ENCODE data around the gene PTAFR.
A peak's percentile ranks its signal among the peaks of the same experiment; 100 is the strongest.

The PTAFR gene

DNA sequence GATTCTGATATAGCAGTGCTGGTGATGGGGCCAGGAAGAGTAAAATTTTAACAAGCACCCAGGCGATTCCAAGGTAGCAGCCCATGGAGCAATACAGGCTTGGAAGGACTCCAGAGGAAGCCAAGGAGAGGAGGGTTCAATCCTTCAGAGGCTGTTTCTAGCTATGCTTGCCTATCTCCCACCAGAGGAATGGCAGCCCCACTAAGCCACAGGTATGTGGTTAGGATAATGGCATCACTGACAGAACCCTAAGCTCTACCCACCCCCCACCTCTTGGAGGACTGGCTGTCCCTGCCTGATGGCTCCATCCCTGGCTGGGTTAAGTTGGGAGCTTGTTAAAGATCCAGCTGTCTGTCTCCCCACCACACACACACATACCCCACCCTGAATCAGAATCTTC lies 19.3 kb upstream of the PTAFR start:
- Histone ChIP-seq H3K9me3 (ENCODE audit: control insufficient read depth, insufficient read depth, low read depth, low read length) (no peaks in the 10 kb centered on the region), H3K27ac (ENCODE audit: extremely low read depth, low read depth, low read length) (no peak overlapping the region), H3K4me1 (ENCODE audit: control insufficient read depth, insufficient read depth, low read length) (peaks cover 7% of the 10 kb centered on the region; the same call in 1 of the 2 replicates), H3K4me3 (ENCODE audit: low read depth, low read length) (no peak overlapping the region), H3K36me3 (ENCODE audit: control insufficient read depth in 2 of 2, insufficient read depth in 1 of 2, low read length in 2 of 2) (peaks cover 18 to 39% of the 10 kb centered on the region in 2 experiments)
- CTCF ChIA-PET, result interaction anchor here (0.6 to 3.6 kb wide), 5 partner anchors 10 to 844 kb away, joined by 3 to 18 read pairs (median 4); partner anchors contain the start of gene PTAFR
- peak; percentile 35; the same call in 1 of the 2 replicates for TF ChIP-seq SCRT2 (tag by site-specific recombination; IDR thresholded peaks at IDR 0.05)
- no peak for TF ChIP-seq ZNF747 (tag by site-specific recombination; IDR thresholded peaks at IDR 0.05)
- POLR2A ChIA-PET, result no interaction called here

DNA sequence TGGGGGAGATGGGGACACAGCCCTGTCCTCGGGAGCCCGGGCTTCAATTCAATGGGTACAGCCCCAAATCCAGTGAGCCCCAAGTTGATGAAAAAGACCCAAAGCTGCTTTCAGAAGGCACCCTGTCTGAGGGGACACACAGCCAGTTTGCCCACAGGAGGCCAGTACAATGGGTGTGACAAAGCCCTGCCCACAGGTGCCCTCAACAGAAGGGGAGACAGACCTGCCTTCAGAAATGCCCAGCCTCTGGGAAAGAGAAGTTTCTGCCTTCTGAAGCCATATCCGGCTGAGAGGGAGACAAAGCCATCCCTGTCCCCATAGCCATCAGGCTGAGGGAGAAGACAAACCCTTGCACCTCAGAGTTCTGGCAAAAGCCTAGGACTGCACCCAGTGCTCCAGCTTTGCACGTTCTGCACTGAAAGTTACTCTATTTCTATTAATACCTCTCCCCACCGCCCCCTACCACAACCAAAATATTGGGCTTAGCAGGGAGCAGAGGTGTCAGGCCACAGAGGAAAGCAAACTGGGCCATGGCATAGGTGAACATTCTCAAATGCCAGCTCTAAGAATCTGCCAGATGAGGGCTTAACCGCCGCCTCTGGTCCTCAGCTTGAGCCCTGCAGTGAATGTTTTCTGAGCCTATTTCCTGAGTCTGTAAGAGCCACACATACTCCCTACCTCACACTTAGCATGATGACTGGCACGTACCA lies 18.0 kb upstream of the PTAFR start:
- TF ChIP-seq ZNF121 (tag by site-specific recombination; IDR thresholded peaks at IDR 0.05) (no peak), ZNF366 (tag by site-specific recombination; conservative IDR thresholded peaks at IDR 0.05) (no peak), ZNF571 (tag by site-specific recombination; IDR thresholded peaks at IDR 0.05) (no peak)
- TF ChIP-seq, protein P1, sequence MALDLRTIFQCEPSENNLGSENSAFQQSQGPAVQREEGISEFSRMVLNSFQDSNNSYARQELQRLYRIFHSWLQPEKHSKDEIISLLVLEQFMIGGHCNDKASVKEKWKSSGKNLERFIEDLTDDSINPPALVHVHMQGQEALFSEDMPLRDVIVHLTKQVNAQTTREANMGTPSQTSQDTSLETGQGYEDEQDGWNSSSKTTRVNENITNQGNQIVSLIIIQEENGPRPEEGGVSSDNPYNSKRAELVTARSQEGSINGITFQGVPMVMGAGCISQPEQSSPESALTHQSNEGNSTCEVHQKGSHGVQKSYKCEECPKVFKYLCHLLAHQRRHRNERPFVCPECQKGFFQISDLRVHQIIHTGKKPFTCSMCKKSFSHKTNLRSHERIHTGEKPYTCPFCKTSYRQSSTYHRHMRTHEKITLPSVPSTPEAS (tag by site-specific recombination; IDR thresholded peaks at IDR 0.05), result no peak
- CTCF ChIA-PET, result interaction anchor here (0.7 to 3.6 kb wide), 3 partner anchors 14 to 103 kb away, joined by 3 to 18 read pairs (median 15); no protein-coding TSS in a partner anchor
- H3K27ac ChIP-seq (ENCODE audit: extremely low read depth, low read depth, low read length), result no peak overlapping the region

DNA sequence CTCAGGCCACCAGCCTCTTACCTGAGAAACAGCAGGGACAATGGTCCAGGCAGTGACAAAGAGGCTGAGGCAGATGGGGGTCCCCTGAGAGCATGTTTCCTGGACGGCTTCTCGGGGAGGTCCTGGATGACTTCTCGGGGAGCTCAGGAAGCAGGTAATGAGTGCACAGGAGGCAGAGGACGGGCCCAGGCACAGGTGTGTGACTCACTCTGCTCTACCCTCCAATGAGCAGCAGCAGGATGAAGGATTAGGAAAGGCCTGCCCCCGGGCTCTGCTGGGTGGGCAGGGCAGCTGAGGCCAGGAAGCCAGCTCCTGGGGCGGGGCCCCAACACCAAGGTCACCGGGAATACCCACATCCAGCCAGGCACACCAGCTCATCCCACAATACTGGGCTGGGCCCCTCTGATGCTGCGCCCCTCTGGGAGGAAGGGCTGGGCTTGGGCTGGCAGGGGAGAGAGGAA lies 17.2 kb upstream of the PTAFR start:
- peaks cover 7% of the 10 kb centered on the region; the same call in 1 of the 2 replicates for H3K4me1 ChIP-seq (ENCODE audit: control insufficient read depth, insufficient read depth, low read length)
- POLR2A ChIA-PET, result interaction anchor here (0.6 to 0.7 kb wide), 2 partner anchors 10 to 33 kb away, joined by 3 read pairs; no protein-coding TSS in a partner anchor
- CTCF ChIA-PET, result interaction anchor here (0.7 kb wide), 2 partner anchors 72 to 102 kb away, joined by 3 to 4 read pairs; no protein-coding TSS in a partner anchor
- peaks cover 5 to 18% of the 10 kb centered on the region in 2 experiments; a peak in 2 of 3 replicates for H3K36me3 ChIP-seq (ENCODE audit: control insufficient read depth in 2 of 2, insufficient read depth in 1 of 2, low read length in 2 of 2)
- no peaks in the 10 kb centered on the region for H3K9me3 ChIP-seq (ENCODE audit: control insufficient read depth, insufficient read depth, low read depth, low read length)
- no peak overlapping the region for H3K27ac ChIP-seq (ENCODE audit: extremely low read depth, low read depth, low read length)
- no peak overlapping the region for H3K4me3 ChIP-seq (ENCODE audit: low read depth, low read length)
- TF ChIP-seq YY2 (tag by site-specific recombination; IDR thresholded peaks at IDR 0.05), result no peak
- 0 out of 2 replicates have a peak, but pooled peaks have one; percentile 14 for TF ChIP-seq SP2 (tag by site-specific recombination; IDR thresholded peaks at IDR 0.05)
- peak; percentile 77 for TF ChIP-seq ZBTB20 (tag by site-specific recombination; IDR thresholded peaks at IDR 0.05)
- peak; percentile 35; the same call in 1 of the 2 replicates for TF ChIP-seq SP3 (tag by site-specific recombination; IDR thresholded peaks at IDR 0.05)

More for the DNA sequence above, 18.0 kb upstream of the PTAFR start:
- peaks cover 7% of the 10 kb centered on the region; the same call in 1 of the 2 replicates for H3K4me1 ChIP-seq (ENCODE audit: control insufficient read depth, insufficient read depth, low read length)
- no peaks in the 10 kb centered on the region for H3K9me3 ChIP-seq (ENCODE audit: control insufficient read depth, insufficient read depth, low read depth, low read length)
- H3K4me3 ChIP-seq (ENCODE audit: low read depth, low read length), result no peak overlapping the region
- POLR2A ChIA-PET, result interaction anchor here (0.6 to 0.7 kb wide), 2 partner anchors 9 to 55 kb away, joined by 3 read pairs; no protein-coding TSS in a partner anchor
- peaks cover 9 to 26% of the 10 kb centered on the region in 2 experiments; a peak in 2 of 3 replicates for H3K36me3 ChIP-seq (ENCODE audit: control insufficient read depth in 2 of 2, insufficient read depth in 1 of 2, low read length in 2 of 2)

DNA sequence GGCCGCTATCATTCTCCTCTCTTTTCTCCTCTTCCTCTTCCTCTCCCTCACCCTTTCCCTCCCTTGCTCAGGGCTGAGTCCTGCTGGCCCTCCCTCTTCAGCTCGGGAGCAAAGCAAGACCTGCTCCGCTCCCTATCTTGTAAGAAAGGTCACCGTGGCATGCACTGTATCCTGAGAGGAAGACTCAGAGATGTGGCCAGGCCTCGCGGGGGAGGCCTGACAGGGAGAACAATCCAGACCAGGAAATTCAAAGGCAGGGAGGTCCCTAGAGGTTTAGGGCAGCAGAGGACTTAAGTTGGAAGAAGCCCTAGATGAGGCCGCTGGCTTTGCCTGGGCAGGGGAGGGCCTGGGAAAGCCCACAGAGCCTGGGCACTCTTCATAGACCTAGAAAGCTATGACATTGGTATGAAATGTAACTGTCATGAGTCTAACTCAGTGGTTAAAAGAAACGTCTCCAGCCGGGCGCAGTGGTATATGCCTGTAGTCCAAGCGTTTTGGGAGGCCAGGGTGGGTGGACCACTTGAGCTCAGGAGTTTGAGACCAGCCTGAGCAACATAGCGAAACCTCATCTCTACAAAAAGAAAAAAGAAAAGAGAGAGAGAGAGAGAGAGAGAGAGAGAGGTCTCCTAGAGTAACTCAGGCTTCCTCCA lies 14.6 kb upstream of the PTAFR start:
- Histone ChIP-seq H3K4me1 (ENCODE audit: control insufficient read depth, insufficient read depth, low read length) (no peaks in the 10 kb centered on the region), H3K36me3 (ENCODE audit: control insufficient read depth in 2 of 2, insufficient read depth in 1 of 2, low read length in 2 of 2) (peaks cover 0 to 6% of the 10 kb centered on the region in 2 experiments; a peak in 1 of 3 replicates), H3K4me3 (ENCODE audit: low read depth, low read length) (no peak overlapping the region), H3K27ac (ENCODE audit: extremely low read depth, low read depth, low read length) (no peak overlapping the region), H3K9me3 (ENCODE audit: control insufficient read depth, insufficient read depth, low read depth, low read length) (no peaks in the 10 kb centered on the region)
- ChIA-PET CTCF (interaction anchor here (0.7 to 1.4 kb wide), 4 partner anchors 18 to 1018 kb away, joined by 3 to 5 read pairs (median 4); no protein-coding TSS in a partner anchor), POLR2A (no interaction called here)
- TF ChIP-seq ZNF596 (tag by site-specific recombination; IDR thresholded peaks at IDR 0.05), result peak; percentile 76; the same call in 1 of the 2 replicates
- no peak for TF ChIP-seq ZNF544 (tag by site-specific recombination; IDR thresholded peaks at IDR 0.05)

Data from HEK293 (cell line).